GM18858 (cell line): ENCODE measurements around the gene BPTF.
"Not testable (repeated sequence)": the region's sequence is repeated elsewhere in the genome, so short reads cannot be mapped to it uniquely, and the experiment has no call there.

Source experiments
- ATAC-seq: cut with Tn5 transposase; IDR thresholded peaks from one replicate; pipeline ENCODE4 v1.9.1; 2021; ENCODE audit not compliant: unreplicated experiment

Gene BPTF

DNA sequence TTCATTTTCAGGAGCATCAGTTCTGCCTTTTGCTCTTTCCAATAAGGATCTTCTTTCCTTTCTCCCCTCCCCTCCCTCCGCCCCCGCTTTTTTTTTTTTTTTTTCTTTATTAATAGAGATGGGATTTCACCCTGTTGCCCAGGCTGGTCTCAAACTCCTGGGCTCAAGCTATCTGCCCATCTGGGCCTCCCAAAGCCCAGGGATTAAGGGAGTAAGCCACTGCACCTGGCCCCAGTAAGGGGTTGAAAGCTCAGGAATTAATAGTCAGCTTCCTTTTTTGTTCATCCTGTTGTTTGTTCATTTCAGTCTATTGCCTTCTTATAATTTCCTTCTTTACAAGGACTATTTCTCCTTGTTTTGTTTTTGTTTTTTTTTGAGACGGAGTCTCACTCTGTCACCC lies 178.9 kb downstream of the BPTF start:
- no peak for ATAC-seq

DNA sequence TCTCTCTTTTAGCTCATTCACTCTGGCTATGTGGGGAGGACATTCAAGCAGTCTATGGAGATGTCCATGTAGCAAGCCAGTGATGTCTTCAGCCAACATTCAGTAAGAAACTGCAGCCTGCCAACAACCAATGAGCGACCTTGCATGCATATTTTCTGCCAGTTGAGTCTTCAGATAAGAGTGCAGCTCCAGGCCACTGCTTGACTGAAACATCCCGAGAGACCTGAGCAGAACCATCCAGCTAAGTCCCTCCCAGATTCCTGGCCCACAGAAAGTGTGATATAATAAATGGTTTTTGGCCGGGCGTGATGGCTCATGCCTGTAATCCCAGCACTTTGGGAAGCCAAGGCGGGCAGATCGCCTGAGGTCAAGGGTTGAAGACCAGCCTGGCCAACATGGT lies 181.5 kb downstream of the BPTF start:
- no peak for ATAC-seq

DNA sequence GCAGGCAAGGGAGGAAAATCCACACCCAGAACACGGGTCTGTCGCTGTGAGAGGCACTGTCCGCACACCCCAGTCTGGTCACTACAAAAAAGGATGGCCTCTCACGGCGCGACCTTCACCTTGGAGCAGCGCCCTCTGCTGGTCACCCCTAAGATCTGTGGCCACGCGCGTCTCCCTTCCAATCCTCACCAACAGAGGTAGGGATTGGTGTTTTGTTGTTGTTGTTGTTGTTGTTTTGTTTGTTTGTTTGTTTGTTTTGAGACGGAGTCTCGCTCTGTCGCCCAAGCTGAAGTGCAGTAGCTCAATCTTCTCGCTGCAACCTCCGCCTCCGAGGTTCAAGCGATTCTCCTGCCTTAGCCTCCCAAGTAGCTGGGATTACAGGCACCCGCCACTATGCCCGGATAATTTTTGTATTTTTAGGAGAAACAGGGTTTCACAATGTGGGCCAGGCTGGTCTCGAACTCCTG lies 185.9 kb downstream of the BPTF start:
- ATAC-seq, result no peak

DNA sequence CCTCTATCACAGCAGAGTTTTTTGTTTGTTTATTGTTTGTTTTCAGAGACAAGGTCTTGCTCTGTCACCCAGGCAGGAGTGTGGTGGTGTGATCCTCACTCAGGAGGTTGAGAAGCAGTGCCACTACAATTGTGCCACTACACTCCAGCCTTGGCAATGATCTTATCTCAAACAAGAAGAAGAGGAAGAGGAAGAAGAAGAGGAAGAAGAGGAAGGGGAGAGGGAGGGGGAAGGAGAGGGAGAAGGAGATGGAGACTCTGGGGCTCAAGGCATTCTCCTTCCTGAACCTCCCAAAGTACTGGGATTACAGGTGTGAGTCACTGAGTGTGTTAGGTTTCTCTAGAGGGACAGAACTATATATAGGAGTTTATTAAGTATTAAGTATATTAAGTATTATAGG lies 188.1 kb downstream of the BPTF start:
- no peak for ATAC-seq

DNA sequence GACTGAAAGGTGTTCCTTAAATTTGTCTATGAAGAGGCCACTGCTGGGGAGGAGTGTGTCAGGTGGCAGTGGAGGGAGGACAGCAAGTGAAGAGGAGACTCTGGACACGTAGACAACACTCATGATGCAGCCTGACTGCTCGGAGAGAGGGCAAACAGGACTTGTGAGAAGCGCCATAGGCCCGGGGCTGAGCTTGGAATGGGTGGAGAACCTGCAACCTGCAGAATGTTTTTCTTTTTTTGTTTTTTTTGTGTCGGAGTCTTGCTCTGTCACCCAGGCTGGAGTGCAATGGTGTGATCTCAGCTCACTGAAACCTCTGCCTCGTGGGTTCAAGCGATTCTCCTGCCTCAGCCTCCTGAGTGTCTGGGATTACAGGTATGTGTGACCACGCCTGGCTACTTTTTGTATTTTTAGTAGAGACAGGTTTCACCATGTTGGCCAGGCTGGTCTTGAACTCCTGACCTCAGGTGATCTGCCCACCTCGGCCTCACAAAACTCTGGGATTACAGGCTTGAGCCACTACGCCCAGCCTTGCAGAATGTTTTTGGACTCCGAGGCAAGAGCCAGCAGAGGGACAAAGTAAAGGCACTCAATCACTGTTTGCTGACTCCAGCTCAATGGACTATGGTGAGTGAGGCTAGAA lies 189.9 kb downstream of the BPTF start:
- no peak for ATAC-seq

DNA sequence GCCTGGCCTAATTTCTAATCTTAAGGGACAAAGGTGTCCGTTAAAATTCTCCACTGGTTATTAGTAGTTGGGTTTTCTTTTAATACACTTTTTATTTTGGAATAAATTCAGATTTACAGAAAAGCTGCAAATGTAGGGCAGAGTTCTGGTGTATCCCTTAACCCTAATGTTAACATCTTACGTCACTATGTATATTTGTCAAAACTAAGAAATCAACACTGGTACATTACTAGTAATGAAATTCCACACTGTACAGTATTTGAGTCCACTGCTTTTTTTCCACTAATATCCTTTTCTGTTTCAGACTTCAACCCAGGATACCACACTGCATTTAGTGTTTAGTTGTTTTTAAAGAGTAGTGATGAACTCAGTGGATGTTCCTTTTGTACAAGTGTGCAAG lies 191.5 kb downstream of the BPTF start:
- ATAC-seq, result no peak

DNA sequence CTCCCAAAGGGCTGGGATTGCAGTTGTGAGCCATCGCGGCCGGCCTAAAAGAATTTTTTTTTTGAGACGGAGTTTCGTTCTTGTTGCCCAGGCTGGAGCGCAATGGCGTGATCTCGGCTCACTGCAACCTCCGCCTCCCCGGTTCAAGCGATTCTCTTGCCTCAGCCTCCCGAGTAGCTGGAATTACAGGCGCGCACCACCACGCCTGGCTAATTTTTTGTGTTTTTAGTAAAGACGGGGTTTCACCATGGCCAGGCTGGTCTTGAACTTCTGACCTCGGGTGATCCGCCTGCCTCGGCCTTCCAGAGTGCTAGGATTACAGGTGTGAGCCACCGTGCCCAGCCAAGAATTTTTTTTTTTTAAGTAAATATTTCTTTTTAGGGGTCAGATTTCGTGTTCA lies 193.2 kb downstream of the BPTF start:
- not testable (repeated sequence) for ATAC-seq

DNA sequence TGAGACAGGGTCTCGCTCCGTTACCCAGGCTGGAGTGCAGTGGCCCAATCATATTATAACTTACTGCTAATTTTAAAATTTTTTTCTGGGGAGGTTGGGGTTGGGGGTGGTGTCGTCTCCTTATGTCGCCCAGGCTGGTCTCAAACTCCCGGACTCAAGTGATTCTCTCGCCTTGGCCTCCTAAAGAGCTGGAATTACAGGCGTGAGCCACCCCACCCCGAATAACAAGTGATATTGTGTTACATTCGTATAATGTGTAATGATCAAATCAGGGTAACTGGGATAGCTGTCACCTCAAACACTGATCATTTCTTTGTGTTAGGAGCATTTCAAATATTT lies 194.0 kb downstream of the BPTF start:
- no peak for ATAC-seq

DNA sequence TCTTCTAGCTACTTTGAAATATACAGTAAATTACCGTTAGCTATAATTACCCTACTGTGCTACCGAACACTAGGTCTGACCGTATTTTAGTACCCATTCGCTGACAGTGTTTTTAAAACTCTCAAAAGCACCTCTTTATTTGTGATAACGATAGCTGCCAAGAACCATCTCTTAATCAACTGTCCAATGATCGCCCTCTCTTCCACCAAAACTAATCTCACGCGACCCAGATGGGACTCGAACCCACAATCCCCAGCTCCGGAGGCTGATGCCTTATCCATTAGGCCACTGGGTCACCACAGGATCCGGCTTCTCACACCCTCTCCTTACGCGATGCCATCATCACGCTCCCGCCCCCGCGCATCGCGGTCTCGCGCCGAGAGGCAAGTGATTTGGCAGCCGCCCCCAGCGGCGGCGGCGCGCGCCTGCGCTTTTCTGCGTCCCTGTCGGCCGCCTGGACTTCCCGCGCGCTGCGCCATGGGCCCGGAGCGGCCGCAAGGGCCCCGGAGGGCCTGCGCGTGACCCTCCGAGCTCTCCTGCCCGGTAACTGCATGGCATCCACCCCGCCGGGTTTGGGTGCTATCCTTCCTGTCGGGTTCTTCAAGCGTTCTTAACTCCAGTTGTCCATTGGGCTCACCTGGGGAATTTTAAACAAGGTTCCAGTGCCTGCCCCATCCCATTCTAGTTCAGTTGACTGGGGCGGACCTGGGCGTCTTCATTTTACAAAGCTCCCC lies 194.5 kb downstream of the BPTF start:
- ATAC-seq, result peak; percentile 90

DNA sequence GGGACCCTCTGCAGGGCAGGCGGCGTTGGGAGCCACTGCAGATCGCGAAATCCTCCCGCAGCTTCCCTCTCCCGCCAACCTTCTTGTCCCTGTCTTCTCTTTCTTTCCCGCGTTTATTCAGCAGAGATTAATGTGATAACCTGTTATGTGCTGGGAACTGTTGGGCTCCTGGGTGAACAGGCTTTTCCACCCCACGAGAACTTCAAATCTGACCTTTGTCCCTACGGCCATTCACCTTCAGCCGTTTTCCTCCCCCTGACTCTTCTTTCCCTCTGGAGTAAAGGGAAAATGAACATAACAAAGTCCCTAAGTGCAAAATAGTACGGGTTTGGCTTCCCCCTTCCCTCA lies 195.1 kb downstream of the BPTF start:
- peak; percentile 2 for ATAC-seq

DNA sequence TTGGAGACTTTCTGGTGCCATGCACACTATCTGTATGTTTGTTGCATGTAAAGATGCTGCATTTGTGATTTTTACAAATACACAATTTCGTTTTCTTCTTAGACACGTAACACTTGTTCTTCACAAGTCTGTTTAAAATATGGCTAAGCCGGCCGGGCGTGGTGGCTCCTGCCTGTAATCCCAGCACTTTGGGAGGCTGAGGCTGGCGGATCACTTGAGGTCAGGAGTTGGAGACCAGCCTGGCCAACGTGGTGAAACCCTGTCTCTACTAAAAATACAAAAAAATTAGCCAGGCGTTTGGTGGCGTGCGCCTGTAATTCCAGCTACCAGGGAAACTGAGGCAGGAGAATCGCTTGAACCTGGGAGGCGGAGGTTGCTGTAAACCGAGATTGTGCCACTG lies 195.5 kb downstream of the BPTF start:
- ATAC-seq, result not testable (repeated sequence)

DNA sequence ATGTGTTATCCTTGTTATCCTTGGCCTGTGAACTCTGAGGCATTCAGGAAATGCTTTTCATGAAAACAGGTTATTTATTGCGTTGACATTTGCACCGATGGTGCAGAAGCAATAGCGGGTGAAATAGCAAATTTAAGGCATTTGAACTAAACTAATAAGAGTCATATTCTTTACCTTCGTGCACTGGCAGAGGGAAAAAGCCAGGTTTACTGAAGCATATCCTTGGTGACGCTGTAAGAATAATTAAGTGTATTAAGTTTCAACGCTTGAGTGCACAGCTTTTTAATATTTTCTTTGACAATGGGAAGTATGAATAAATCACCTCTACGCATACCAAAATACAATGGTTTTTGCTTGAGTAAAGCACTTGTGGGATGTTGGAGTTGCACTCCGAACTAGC lies 196.7 kb downstream of the BPTF start:
- ATAC-seq, result no peak

DNA sequence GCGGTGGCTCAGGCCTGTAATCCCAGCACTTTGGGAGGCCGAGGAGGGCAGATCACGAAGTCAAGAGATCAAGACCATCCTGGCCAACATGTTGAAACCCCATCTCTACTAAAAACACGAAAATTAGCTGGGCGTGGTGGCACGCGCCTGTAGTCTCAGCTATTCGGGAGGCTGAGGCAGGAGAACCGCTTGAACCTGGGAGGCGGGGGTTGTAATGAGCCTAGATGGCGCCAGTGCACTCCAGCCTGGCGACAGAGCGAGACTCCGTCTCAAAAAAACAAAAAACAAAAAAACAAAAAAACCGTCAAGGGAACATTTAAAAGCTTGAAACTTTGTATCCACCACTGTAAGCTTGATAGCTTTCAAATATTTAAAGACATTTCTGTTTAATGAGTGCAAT lies 197.2 kb downstream of the BPTF start:
- not testable (repeated sequence) for ATAC-seq

DNA sequence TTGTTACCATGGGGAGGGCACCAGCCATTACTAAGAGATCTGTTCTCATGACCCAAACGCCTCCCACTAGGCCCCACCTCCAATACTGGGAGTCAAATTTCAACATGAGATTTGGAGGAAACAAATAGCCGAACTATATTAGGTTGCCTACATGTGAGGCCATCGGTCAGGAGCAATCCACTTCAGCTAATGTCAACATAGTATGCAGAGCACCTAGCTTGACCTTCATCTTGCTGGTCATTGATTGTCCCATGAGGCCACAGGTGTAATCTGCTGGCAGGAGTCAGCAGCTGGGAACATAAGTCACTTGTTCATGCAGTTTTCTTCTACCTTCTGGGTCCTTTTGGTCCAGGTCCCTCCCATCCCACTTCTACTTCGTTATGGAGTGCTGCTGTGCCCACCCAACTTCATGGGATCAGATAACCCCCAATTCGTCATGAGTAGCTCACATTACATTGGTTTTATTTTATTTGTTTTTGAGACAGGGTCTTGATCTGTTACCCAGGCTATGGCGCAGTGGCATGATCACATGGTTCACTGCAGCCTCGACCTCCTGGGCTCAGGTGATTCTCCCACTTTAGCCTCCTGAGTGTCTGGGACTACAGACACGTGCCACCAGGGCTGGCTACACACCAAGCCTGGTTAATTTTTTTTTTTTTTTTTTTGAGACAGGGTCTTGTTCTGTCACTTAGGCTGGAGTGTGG lies 204.4 kb downstream of the BPTF start:
- no peak for ATAC-seq
